HEK293 (cell line): ENCODE results near the gene SPC24.

Source experiments
- AEBP2 ChIP-seq: fragments of 450-650 bp; formaldehyde crosslinking; IDR thresholded peaks from 2 replicates; pipeline ENCODE4 v1.5.1; 2016; ENCODE audit warnings: missing biosample characterization, missing genetic modification characterization, borderline replicate concordance
- GLI2 ChIP-seq: fragments of 450-650 bp; formaldehyde crosslinking; IDR thresholded peaks from 2 replicates; pipeline ENCODE4; 2017; ENCODE audit warnings: missing biosample characterization, missing genetic modification characterization, low read depth, borderline replicate concordance
- GLIS2 ChIP-seq: fragments of 450-650 bp; formaldehyde crosslinking; IDR thresholded peaks from 2 replicates; pipeline ENCODE4 v1.5.1; 2016; ENCODE audit warnings: missing biosample characterization, missing genetic modification characterization
- HIC1 ChIP-seq: fragments of 450-650 bp; formaldehyde crosslinking; IDR thresholded peaks from 2 replicates; pipeline ENCODE4 v1.5.1; 2016; ENCODE audit warnings: missing biosample characterization, missing genetic modification characterization
- KLF9 ChIP-seq: fragments of 450-650 bp; formaldehyde crosslinking; IDR thresholded peaks from 2 replicates; pipeline ENCODE4 v1.5.1; 2016; ENCODE audit warnings: missing biosample characterization, missing genetic modification characterization, low read depth
- PRDM4 ChIP-seq: fragments of 450-650 bp; formaldehyde crosslinking; IDR thresholded peaks from 2 replicates; pipeline ENCODE4 v1.5.1; 2017; ENCODE audit warnings: missing biosample characterization, missing genetic modification characterization
- SALL2 ChIP-seq: fragments of 450-650 bp; formaldehyde crosslinking; IDR thresholded peaks from 2 replicates; pipeline ENCODE4 v1.5.0; 2017; ENCODE audit warnings: missing biosample characterization, mild to moderate bottlenecking, missing genetic modification characterization, borderline replicate concordance
- SCRT2 ChIP-seq: fragments of 450-650 bp; formaldehyde crosslinking; IDR thresholded peaks from 2 replicates; pipeline ENCODE4 v1.5.1; 2016; ENCODE audit warnings: missing biosample characterization, missing genetic modification characterization
- SETDB1 ChIP-seq: IDR thresholded peaks from one replicate; pipeline ENCODE4 v1.6.1; 2017; ENCODE audit warnings: mild to moderate bottlenecking, low read length, moderate library complexity, mixed read lengths; ENCODE audit not compliant: insufficient read length
- SP2 ChIP-seq: fragments of 450-650 bp; formaldehyde crosslinking; IDR thresholded peaks from 2 replicates; pipeline ENCODE4 v1.5.1; 2016; ENCODE audit warnings: missing biosample characterization, missing genetic modification characterization
- SP3 ChIP-seq: fragments of 450-650 bp; formaldehyde crosslinking; IDR thresholded peaks from 2 replicates; pipeline ENCODE4 v1.5.1; 2016; ENCODE audit warnings: missing biosample characterization, missing genetic modification characterization
- TRIM28 ChIP-seq: IDR thresholded peaks from 2 replicates; pipeline ENCODE4 v1.6.1; 2011; ENCODE audit warnings: low read length, control low read depth, borderline replicate concordance
- WT1 ChIP-seq: fragments of 450-650 bp; formaldehyde crosslinking; IDR thresholded peaks from 2 replicates; pipeline ENCODE4 v1.5.1; 2016; ENCODE audit warnings: missing biosample characterization, missing genetic modification characterization
- ZBTB44 ChIP-seq: fragments of 450-650 bp; IDR thresholded peaks from 2 replicates; pipeline ENCODE4 v1.5.1; 2018; ENCODE audit warnings: missing biosample characterization, mild to moderate bottlenecking, missing genetic modification characterization
- ZBTB48 ChIP-seq: fragments of 450-650 bp; formaldehyde crosslinking; IDR thresholded peaks from 2 replicates; pipeline ENCODE4 v1.5.1; 2016; ENCODE audit warnings: missing biosample characterization, missing genetic modification characterization
- ZBTB6 ChIP-seq: fragments of 450-650 bp; formaldehyde crosslinking; IDR thresholded peaks from 2 replicates; pipeline ENCODE4 v1.5.1; 2017; ENCODE audit warnings: missing biosample characterization, missing genetic modification characterization
- ZNF16 ChIP-seq: fragments of 450-650 bp; formaldehyde crosslinking; IDR thresholded peaks from 2 replicates; pipeline ENCODE4 v1.5.1; 2016; ENCODE audit warnings: low read depth, missing biosample characterization, missing genetic modification characterization
- ZNF324 ChIP-seq: fragments of 450-650 bp; formaldehyde crosslinking; IDR thresholded peaks from 2 replicates; pipeline ENCODE4 v1.5.1; 2016; ENCODE audit warnings: missing biosample characterization, missing genetic modification characterization
- ZNF341 ChIP-seq: fragments of 450-650 bp; formaldehyde crosslinking; IDR thresholded peaks from 2 replicates; pipeline ENCODE4; 2016; ENCODE audit warnings: low read depth, missing biosample characterization, missing genetic modification characterization
- ZNF350 ChIP-seq: fragments of 450-650 bp; formaldehyde crosslinking; IDR thresholded peaks from 2 replicates; pipeline ENCODE4 v1.5.0; 2017; ENCODE audit warnings: missing biosample characterization, mild to moderate bottlenecking, missing genetic modification characterization
- ZNF366 ChIP-seq: fragments of 450-650 bp; formaldehyde crosslinking; conservative IDR thresholded peaks from 2 replicates; pipeline ENCODE4 v1.5.1; 2016; ENCODE audit warnings: missing biosample characterization, missing genetic modification characterization
- ZNF473 ChIP-seq: fragments of 450-650 bp; formaldehyde crosslinking; IDR thresholded peaks from 2 replicates; pipeline ENCODE4 v1.5.1; 2017; ENCODE audit warnings: missing biosample characterization, missing genetic modification characterization
- ZNF555 ChIP-seq: fragments of 450-650 bp; formaldehyde crosslinking; conservative IDR thresholded peaks from 2 replicates; pipeline ENCODE4 v1.5.1; 2017; ENCODE audit warnings: missing biosample characterization, mild to moderate bottlenecking, missing genetic modification characterization, inconsistent platforms
- ZNF560 ChIP-seq: fragments of 450-650 bp; formaldehyde crosslinking; IDR thresholded peaks from 2 replicates; pipeline ENCODE4 v1.5.1; 2017; ENCODE audit warnings: missing biosample characterization, missing genetic modification characterization, borderline replicate concordance
- ZNF561 ChIP-seq: fragments of 450-650 bp; IDR thresholded peaks from 2 replicates; pipeline ENCODE4 v1.5.1; 2018; ENCODE audit warnings: missing biosample characterization, missing genetic modification characterization, borderline replicate concordance
- ZNF621 ChIP-seq: fragments of 450-650 bp; formaldehyde crosslinking; IDR thresholded peaks from 2 replicates; pipeline ENCODE4 v1.5.1; 2017; ENCODE audit warnings: missing biosample characterization, missing genetic modification characterization
- ZNF660 ChIP-seq: fragments of 450-650 bp; IDR thresholded peaks from 2 replicates; pipeline ENCODE4 v1.5.1; 2018; ENCODE audit warnings: missing biosample characterization, mild to moderate bottlenecking, missing genetic modification characterization
- ZNF692 ChIP-seq: fragments of 450-650 bp; formaldehyde crosslinking; IDR thresholded peaks from 2 replicates; pipeline ENCODE4 v1.5.1; 2016; ENCODE audit warnings: missing biosample characterization, missing genetic modification characterization
- ZNF792 ChIP-seq: fragments of 450-650 bp; formaldehyde crosslinking; IDR thresholded peaks from 2 replicates; pipeline ENCODE4 v1.5.1; 2016; ENCODE audit warnings: missing biosample characterization, missing genetic modification characterization
- ZSCAN30 ChIP-seq: fragments of 450-650 bp; IDR thresholded peaks from 2 replicates; pipeline ENCODE4 v1.5.1; 2018; ENCODE audit warnings: missing biosample characterization, mild to moderate bottlenecking, missing genetic modification characterization, moderate library complexity

Gene SPC24

GRCh38 chr19:11137542-11138384 lies 17.8 kb downstream of the SPC24 start (continued):
- TF ChIP-seq GLIS2 (tag by site-specific recombination): peak; percentile 82
- no peak for TF ChIP-seq ZNF473 (tag by site-specific recombination)
- no peak for TF ChIP-seq AEBP2 (tag by site-specific recombination)
- no peak for TF ChIP-seq SCRT2
- peak; percentile 15; the same call in 1 of the 2 replicates for TF ChIP-seq KLF9 (tag by site-specific recombination)
- TF ChIP-seq ZBTB44: no peak; the same call in 1 of the 2 replicates
- no peak for TF ChIP-seq GLI2
- TF ChIP-seq ZNF660 (tag by site-specific recombination): peak; percentile 90
- TF ChIP-seq WT1 (tag by site-specific recombination): peak; percentile 76
- TF ChIP-seq TRIM28: no peak
- TF ChIP-seq SALL2 (tag by site-specific recombination): no peak
- no peak for TF ChIP-seq ZNF555 (tag by site-specific recombination)
- no peak for TF ChIP-seq ZNF350
- TF ChIP-seq PRDM4 (tag by site-specific recombination): no peak
- TF ChIP-seq ZNF621 (tag by site-specific recombination): no peak
- TF ChIP-seq ZBTB48 (tag by site-specific recombination): no peak
- TF ChIP-seq SETDB1: no peak
- TF ChIP-seq ZBTB6 (tag by site-specific recombination): peak; percentile 93
- peak; percentile 99 for TF ChIP-seq ZNF792 (tag by site-specific recombination)
- TF ChIP-seq ZNF16 (tag by site-specific recombination): no peak
- peak; percentile 59 for TF ChIP-seq ZNF366
- peak; percentile 66 for TF ChIP-seq ZNF692
- TF ChIP-seq ZNF324 (tag by site-specific recombination): no peak
- no peak for TF ChIP-seq ZNF560 (tag by site-specific recombination)
- TF ChIP-seq HIC1: 0 out of 2 replicates have a peak, but pooled peaks have one; percentile 34
- TF ChIP-seq ZNF561 (tag by site-specific recombination): peak; percentile 84; the same call in 1 of the 2 replicates
- peak; percentile 62 for TF ChIP-seq ZNF341 (tag by site-specific recombination)
- TF ChIP-seq ZSCAN30 (tag by site-specific recombination): peak; percentile 85
- peak; percentile 68 for TF ChIP-seq SP3 (tag by site-specific recombination)
- TF ChIP-seq SP2 (tag by site-specific recombination): peak; percentile 86
